ENCODE data around the gene TEPSIN.

DNA sequence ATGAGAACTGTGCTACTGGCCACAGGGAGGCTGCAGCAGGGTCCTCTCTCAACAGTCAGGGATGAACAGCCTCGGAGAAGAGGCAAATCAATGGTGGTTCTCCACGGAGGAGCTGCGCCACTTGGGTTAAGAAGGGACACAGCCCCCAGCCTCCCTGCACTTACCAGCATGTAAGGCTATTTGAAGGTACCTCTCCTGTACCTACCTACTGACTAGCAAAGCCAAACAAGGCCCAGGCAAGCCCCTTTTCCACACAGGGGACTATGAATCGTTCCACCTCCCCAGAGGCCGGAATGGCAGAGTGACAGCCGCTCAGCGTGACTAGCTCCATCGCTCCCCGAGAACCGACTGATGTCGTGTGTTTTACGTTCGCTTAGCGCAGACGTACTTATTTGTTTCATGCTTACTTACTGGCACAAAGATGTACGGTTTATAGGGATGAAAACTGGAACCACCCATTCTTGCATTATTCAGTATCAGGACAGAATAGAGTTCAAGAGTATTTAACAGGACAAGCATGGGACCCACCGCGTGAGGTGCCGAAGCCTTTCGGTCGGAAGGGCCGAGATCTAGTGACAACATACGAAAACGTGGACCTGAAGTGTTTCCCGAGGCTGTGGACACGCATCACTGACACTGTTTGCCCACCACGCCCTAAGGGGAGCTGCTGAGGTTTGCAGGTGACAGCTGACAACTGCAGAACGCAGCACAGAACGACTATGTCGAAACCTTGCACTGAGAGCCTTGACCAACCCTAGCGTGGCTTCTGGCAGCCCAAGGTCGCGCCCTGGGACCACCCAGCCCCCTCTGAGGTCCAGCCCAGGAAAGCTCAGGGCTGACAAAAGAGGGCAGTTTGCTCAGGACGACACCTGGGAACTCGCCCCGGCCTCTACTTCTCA lies 1.0 kb downstream of the TEPSIN start:
- no peak for TF ChIP-seq ZFP3 (CRISPR knock-in tag; IDR thresholded peaks at IDR 0.05)
- no peak for TF ChIP-seq CSRNP3 (CRISPR knock-in tag; IDR thresholded peaks at IDR 0.05)
- TF ChIP-seq GLIS3 (CRISPR knock-in tag; IDR thresholded peaks at IDR 0.05): no peak
- no peak for TF ChIP-seq RARB (CRISPR knock-in tag; IDR thresholded peaks at IDR 0.05)

Measured in SK-N-SH treated with all-trans-retinoic acid at 6 μM for 48 hours (cell line).